ENCODE measurements around the gene LARP1. TPM values are rescaled to one million over a fixed set of nuclear protein-coding genes. Genes with fewer than 3 reads are reported as not detected.

LARP1 gene
- total RNA-seq, result 45.3 TPM

DNA sequence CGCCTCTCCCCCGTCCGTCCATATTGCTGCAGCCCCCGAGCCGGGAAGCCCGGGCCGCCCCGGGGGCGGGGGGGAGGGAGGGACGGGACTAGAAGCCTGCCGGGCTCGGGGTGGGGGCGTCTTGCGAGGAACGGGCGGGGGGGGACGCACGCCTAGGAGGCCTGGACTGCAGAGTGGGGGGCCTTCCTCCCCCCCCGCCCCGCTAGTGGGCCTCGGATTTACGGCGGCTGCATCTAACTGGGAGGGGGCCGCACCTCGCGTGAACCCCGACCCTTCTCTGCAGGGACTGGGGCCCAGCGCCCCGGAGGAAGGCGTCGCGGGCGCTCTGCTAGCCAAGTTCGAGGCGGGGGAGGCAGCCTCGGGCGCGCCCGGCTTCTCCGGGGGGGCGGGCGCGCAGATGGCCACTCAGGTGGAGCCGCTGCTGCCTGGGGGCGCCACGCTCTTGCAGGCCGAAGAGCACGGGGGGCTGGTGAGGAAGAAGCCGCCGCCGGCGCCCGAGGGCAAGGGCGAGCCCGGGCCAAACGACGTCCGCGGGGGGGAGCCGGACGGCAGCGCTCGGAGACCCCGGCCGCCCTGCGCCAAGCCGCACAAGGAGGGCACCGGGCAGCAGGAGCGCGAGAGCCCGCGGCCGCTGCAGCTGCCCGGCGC lies at the start of gene LARP1:
Gene LARP1 (plus strand): TSS at position 17 of the 648 bp plus-strand sequence. CDS start 381 bp downstream, at position 398.
- Histone ChIP-seq H3K4me1 (ENCODE audit: insufficient read depth, low read length) (peaks cover 35% of the 10 kb centered on the region), H3K4me3 (ENCODE audit: low read length) (peak within 1 kb of the TSS; percentile 85), H3K9me3 (ENCODE audit: low read depth, low read length) (no peaks in the 10 kb centered on the region), H3K27me3 (ENCODE audit: insufficient read depth, low read length) (no peaks in the 10 kb centered on the region)

DNA sequence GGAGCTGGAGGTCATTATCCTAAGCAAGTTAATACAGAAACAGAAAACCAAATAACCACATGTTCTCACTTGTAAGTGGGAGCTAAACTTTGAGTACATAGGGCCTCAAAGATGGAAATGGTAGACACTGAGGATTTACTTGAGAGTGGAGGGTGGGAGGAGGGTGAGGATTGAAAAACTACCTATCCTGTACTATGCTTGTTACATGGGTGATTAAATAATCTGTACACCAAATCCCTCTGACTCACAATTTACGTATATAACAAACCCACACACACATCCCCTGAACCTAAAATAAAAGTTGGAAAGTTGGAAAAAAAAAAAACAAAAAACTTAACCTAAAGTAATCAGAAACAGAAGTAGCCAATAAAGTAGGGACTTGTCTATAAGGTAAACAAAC lies 48.8 kb upstream of the LARP1 start:
- Histone ChIP-seq H3K9me3 (ENCODE audit: low read depth, low read length) (no peaks in the 10 kb centered on the region), H3K4me3 (ENCODE audit: low read length) (no peak overlapping the region)

DNA sequence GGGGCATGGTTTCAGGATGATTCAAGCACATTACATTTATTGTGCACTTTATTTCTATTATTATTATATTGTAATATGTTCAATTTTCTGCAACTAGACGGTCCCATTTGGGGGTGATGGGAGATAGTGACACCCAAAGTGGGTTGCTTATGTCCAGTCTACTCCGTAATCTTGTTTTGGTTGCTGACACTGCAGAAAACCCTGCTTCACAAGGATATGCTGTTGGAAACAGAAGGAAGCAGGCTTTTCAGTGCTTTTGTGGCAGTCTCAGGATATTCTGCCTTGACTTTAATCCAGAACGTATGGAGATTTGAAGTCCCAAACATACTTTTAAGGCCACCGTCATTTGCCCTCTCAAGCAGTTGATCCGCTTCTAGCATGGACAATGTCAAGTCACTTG lies 47.5 kb upstream of the LARP1 start:
- H3K27me3 ChIP-seq (ENCODE audit: insufficient read depth, low read length), result no peaks in the 10 kb centered on the region
- H3K4me3 ChIP-seq (ENCODE audit: low read length), result no peak overlapping the region
- H3K4me1 ChIP-seq (ENCODE audit: insufficient read depth, low read length), result peaks cover 22% of the 10 kb centered on the region
- no peaks in the 10 kb centered on the region for H3K9me3 ChIP-seq (ENCODE audit: low read depth, low read length)

More for the DNA sequence above, 48.8 kb upstream of the LARP1 start:
- Histone ChIP-seq H3K4me1 (ENCODE audit: insufficient read depth, low read length) (peaks cover 22% of the 10 kb centered on the region), H3K27me3 (ENCODE audit: insufficient read depth, low read length) (no peaks in the 10 kb centered on the region)

DNA sequence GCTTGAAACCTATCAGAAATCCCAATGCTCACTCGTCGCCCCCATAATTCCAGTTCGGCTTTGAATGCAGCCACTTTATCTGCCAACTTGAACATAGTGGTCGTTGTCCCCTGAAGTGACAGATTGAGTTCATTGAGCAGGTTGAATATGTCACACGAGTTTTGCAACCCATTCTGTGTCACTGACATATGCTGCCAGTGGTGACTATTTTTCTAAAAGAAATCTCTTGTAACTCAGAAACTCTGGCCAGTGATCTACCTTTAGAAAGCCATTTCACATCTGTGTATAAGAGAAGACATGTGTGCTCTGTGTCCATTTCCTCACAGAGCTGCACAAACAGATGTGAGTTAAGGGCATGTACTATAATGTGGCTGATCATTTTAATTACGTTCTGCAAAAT lies 47.0 kb upstream of the LARP1 start:
- no peaks in the 10 kb centered on the region for H3K9me3 ChIP-seq (ENCODE audit: low read depth, low read length)
- H3K4me3 ChIP-seq (ENCODE audit: low read length), result no peak overlapping the region
- peaks cover 22% of the 10 kb centered on the region for H3K4me1 ChIP-seq (ENCODE audit: insufficient read depth, low read length)
- no peaks in the 10 kb centered on the region for H3K27me3 ChIP-seq (ENCODE audit: insufficient read depth, low read length)

DNA sequence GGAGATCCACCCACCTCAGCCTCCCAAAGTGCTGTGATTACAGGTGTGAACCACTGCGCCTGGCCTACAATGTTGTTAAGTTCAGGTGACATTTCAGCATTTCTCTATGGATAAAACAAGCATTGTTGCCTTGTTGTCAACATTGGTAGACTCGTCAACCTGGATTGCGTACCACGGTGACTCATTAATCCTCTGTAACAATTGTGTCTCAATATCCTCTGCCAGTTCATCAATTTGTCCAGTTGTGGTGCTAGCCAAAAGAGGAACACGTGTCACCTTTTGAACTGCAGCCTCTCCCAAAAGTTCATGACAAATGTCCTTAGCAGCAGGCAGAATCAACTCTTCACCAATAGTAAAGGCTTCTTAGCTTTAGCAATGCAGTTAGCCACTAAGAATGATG lies 46.3 kb upstream of the LARP1 start:
- H3K4me1 ChIP-seq (ENCODE audit: insufficient read depth, low read length), result peaks cover 25% of the 10 kb centered on the region
- no peaks in the 10 kb centered on the region for H3K9me3 ChIP-seq (ENCODE audit: low read depth, low read length)
- no peak overlapping the region for H3K4me3 ChIP-seq (ENCODE audit: low read length)
- H3K27me3 ChIP-seq (ENCODE audit: insufficient read depth, low read length), result no peaks in the 10 kb centered on the region

DNA sequence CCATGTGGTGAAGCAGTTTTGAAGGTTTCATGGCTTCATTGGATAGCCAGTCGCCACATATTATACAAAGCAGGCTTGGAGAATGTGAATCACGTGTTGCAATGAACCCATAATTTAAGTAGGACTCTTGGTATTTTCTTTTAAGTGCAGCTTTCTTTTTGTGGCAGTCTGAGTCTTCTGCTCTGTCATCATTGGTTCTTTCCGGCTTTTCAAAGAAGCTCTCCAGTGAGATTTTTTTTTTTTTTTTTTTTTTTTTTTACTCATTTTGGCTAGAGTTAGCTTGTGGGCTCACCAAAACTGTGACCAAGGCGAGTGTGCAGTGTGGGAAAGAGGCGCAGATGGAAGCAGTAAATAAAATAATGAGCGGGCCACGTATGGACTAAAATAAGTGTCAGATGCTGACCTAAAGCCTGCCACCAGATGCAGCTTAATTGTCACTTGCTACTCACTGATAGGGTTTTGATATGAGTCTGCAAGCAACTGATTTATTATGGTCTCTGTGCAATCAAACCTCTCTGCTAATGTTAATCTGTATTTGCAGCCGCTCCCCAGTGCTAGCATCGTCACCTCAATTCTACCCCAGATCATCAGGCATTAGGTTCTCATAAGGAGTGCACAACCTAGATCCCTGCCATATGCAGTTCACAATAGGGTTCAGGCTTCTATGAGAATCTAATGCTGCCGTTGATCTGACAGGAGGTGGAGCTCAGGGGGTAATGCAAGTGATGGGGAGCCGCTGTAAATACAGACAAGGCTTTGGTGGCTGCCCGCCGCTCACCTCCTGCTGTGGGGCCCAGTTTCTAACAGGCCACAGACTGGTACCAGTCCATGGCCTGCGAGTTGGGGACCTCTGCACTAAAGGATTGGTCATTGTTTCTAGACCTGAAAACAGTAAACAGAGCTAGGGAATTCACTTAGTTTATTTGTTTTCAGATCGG lies 45.5 kb upstream of the LARP1 start:
- no peak overlapping the region for H3K4me3 ChIP-seq (ENCODE audit: low read length)
- peaks cover 33% of the 10 kb centered on the region for H3K4me1 ChIP-seq (ENCODE audit: insufficient read depth, low read length)
- H3K9me3 ChIP-seq (ENCODE audit: low read depth, low read length), result no peaks in the 10 kb centered on the region
- H3K27me3 ChIP-seq (ENCODE audit: insufficient read depth, low read length), result no peaks in the 10 kb centered on the region

DNA sequence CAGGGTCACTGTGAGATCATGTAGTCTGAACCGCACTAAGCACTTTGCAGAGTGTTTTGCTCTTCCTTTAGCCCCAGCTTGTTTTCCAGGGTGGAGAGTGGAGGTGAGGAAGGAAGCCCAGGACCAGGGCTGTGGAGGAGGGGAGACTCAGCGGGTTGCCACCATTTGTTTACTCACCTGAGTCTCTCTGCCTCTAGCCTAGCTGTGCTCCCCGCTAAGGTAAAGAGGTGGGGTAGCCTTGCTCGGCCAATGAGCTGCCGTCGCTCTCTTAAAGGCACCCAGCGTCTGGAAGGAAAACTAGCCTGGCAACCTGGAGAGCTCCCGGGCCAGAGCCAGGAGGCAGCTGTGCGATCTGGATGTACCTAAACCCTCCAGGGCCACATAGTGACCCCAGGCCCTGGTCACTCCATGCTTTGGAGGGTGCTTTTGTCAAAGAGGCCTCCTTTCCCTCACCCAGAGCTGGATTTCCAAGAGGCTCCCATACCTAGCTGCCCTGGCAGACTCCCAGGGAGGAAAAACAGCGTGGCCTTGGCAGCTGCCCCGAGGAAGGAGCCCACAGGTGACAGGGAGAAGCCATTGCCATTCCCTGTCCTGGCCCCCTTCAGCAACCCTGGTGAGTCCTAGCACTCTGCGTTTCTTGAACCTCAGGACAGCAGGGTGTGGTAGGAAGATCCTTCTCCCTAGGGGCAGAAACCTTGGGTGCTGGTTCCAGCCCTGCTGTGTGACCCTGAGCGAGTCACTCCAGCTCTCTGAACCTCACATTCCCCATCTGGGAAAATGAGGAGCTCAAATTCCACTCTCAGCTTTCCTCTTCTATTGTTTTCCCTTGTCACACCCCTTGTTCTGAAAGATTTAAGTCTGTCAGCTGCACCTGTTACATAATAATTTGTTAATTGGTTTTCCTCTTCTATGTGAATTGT lies 42.4 kb upstream of the LARP1 start:
- Histone ChIP-seq H3K4me3 (ENCODE audit: low read length) (no peak overlapping the region), H3K27me3 (ENCODE audit: insufficient read depth, low read length) (no peaks in the 10 kb centered on the region), H3K4me1 (ENCODE audit: insufficient read depth, low read length) (peaks cover 41% of the 10 kb centered on the region), H3K9me3 (ENCODE audit: low read depth, low read length) (no peaks in the 10 kb centered on the region)

DNA sequence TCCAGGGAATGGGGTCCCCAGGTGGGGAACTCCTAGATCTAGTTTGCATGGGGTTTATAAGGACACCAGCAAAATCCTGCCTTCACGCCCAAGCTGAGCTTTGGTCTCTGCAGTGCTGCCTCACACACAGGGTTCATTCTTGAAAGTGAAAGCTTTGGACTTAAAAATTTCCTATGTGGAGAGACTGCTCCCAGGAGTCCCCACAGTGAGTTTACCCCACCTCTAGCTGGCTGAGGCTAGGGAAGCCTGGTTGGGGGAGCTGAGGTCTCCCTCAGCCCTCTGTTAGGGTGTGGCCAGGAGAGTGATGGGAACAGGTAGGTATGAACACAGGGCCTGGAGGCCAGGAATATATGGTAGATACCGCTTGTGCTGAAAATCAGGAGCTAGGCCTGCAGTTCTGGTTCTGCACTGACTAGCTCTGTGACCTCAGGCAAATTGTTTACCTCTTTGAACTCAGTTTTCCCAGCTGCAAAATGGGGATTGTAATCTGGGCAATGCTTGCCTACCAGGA lies 41.5 kb upstream of the LARP1 start:
- H3K4me1 ChIP-seq (ENCODE audit: insufficient read depth, low read length), result peaks cover 33% of the 10 kb centered on the region
- no peaks in the 10 kb centered on the region for H3K9me3 ChIP-seq (ENCODE audit: low read depth, low read length)
- no peak overlapping the region for H3K4me3 ChIP-seq (ENCODE audit: low read length)
- H3K27me3 ChIP-seq (ENCODE audit: insufficient read depth, low read length), result no peaks in the 10 kb centered on the region

DNA sequence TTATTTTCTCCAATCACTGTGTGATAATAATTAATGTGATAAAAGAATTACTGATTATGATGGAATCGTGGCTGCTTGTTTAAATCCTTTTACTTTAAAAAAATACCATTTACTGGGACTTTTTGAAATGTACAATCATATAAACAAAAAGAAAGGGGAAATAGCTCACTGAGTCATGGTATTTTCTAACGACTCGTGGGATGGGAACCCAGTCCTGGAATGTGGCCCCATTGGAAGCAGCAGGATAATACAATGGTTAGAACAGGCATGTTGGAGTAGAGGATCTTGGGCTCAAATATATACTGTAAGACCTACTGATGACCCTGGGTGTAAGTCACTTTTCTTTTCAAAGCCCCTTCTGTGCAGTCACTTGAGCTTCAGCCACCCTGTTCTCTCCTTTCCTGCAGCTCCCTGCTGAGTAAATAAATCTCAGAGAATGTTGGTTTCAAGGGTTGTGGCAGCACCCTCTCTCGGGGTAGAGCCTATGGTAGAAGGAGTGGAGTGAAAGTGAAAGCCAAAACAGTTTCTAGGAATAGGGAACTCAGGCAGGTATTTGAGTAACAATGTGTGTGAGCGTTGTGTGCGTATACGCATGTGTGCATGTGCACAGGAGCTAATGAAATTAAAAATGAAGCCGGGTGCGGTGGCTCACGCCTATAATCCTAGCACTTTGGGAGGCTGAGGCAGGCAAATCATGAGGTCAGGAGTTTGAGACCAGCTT lies 40.8 kb upstream of the LARP1 start:
- H3K27me3 ChIP-seq (ENCODE audit: insufficient read depth, low read length), result no peaks in the 10 kb centered on the region
- H3K4me1 ChIP-seq (ENCODE audit: insufficient read depth, low read length), result peaks cover 26% of the 10 kb centered on the region
- no peak overlapping the region for H3K4me3 ChIP-seq (ENCODE audit: low read length)
- no peaks in the 10 kb centered on the region for H3K9me3 ChIP-seq (ENCODE audit: low read depth, low read length)

DNA sequence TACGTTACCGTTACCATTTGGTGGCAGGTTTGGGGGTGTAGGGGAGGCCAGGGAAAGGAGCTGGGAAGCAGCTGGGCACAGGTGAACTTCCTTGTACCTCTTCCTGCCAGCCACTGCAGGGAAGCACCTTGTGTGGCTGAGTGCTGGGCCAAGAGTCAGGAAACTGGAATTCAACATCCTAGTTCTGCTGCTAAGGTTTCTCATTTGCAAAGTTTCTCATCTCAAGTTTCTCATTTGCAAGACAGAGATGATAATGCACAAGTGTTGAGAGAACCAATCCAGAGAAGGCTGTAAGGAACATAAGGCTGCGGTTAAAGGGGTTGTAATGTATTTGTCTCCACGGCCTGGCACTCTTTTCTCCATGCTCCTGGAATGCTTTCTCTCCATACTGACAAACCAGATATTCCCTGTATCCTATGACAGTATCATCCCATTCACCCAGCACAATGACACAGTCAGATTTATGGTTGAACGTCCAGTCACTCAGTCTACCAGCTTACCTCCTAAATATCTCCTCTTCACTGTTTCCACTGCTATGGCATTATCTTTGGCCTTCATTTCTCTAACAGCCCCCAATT lies 33.6 kb upstream of the LARP1 start:
- no peaks in the 10 kb centered on the region for H3K9me3 ChIP-seq (ENCODE audit: low read depth, low read length)
- H3K27me3 ChIP-seq (ENCODE audit: insufficient read depth, low read length), result no peaks in the 10 kb centered on the region
- no peaks in the 10 kb centered on the region for H3K4me1 ChIP-seq (ENCODE audit: insufficient read depth, low read length)
- no peak overlapping the region for H3K4me3 ChIP-seq (ENCODE audit: low read length)

DNA sequence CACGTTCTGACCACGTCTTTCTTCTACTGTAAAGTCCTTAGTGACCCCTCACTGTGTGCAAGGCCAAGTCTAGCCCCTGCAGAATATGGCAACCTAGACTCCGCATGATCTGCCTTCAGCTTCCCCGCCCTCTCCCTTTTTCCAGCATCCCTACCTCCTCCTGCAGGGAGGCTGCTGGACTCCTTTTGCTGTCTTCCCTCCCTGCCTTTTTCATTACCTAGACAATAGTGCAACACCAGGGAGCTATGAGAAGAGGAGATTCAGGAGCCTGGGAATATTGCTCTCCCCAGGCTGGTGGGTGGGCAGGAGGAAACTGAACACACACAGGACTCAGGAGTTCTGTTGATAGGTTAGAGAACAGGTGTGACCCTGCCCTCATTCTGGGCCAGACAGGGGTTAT lies 33.1 kb upstream of the LARP1 start:
- no peaks in the 10 kb centered on the region for H3K4me1 ChIP-seq (ENCODE audit: insufficient read depth, low read length)
- H3K9me3 ChIP-seq (ENCODE audit: low read depth, low read length), result no peaks in the 10 kb centered on the region
- no peaks in the 10 kb centered on the region for H3K27me3 ChIP-seq (ENCODE audit: insufficient read depth, low read length)
- no peak overlapping the region for H3K4me3 ChIP-seq (ENCODE audit: low read length)

DNA sequence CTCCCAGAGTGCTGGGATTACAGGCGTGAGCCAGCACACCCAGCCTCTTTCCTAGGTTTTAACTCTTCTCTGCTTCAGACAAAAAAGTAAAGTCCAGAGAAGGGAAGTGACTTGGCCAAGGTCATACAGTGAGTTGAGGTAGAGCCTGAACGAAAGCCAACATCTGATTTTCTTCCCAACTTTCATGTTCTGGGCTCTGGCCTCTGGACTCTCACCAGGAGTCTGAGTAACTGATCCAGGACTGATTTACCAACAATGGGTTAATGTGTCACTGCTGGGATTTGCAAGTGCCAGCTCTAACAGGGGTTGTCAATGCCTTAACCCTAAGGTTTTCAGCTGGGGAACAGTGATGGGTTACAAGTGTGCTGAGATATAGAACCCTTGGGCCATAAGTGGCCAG lies 32.2 kb upstream of the LARP1 start:
- H3K4me3 ChIP-seq (ENCODE audit: low read length), result no peak overlapping the region
- no peaks in the 10 kb centered on the region for H3K4me1 ChIP-seq (ENCODE audit: insufficient read depth, low read length)
- no peaks in the 10 kb centered on the region for H3K27me3 ChIP-seq (ENCODE audit: insufficient read depth, low read length)
- no peaks in the 10 kb centered on the region for H3K9me3 ChIP-seq (ENCODE audit: low read depth, low read length)

DNA sequence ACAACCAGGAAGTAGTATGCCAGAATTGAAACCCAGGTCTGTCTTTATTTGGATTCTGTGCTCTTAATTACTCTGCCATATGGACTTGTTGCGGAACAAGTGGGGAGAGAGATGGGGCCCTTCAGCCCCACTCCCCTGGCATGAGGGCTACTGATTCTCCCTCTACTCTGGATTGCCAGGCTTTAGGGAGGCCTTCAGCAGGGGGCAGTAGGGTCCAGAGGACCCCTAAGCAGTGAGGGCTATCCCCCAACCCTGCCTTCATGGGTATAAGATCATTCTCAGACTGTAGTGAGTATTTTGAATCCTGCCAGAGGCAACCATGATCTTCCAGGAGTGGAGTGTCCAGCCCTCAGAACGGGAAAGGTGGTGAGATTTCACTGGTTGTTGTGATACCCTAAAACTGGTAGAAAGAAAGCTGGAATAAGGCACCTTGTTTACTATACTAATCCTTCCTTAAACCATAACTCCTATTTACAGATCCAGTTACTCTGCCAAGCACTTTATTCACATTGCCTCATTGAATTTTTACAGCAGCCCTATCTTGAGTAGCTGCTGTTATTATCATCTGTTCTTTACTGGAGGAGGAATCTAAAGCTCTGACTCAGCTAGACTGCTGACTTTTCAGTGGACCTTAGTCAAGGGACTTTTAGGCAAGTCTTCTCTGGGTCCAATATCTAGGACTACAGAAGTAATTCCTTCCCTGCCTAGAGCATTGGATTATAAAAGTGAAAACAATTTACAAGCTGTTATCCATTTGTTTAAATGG lies 31.3 kb upstream of the LARP1 start:
- H3K9me3 ChIP-seq (ENCODE audit: low read depth, low read length), result no peaks in the 10 kb centered on the region

More for the DNA sequence above, 31.3 kb upstream of the LARP1 start:
- Histone ChIP-seq H3K27me3 (ENCODE audit: insufficient read depth, low read length) (no peaks in the 10 kb centered on the region), H3K4me3 (ENCODE audit: low read length) (no peak overlapping the region), H3K4me1 (ENCODE audit: insufficient read depth, low read length) (no peaks in the 10 kb centered on the region)
